Middle frontal gyrus (tissue), 1 donor: ENCODE results near the gene PAM.
"Not testable (repeated sequence)": the region's sequence is repeated elsewhere in the genome, so short reads cannot be mapped to it uniquely, and the experiment has no call there.

Source experiments
- DNase-seq: peaks from one replicate; pipeline ENCODE4 v3.0.0-alpha.2; 2015; ENCODE audit warnings: low spot score; ENCODE audit errors: extremely low spot score

The PAM gene

GRCh38 chr5:102750151-102750834 lies 4.8 kb upstream of the PAM start:
- DNase-seq = no peak

- not testable (repeated sequence) for DNase-seq
Observed at GRCh38 chr5:102751903-102752376, 3.2 kb upstream of the PAM start.

GRCh38 chr5:102753889-102754766 lies 977 bp upstream of the PAM start:
- DNase-seq = no peak

GRCh38 chr5:102755686-102756371 lies 724 bp downstream of the PAM start:
- DNase-seq = no peak

- no peak for DNase-seq
Observed at GRCh38 chr5:102758576-102758975, 3.5 kb downstream of the PAM start.

GRCh38 chr5:102759289-102759688 lies 4.2 kb downstream of the PAM start:
- DNase-seq = no peak

GRCh38 chr5:102759700-102760099 lies 4.6 kb downstream of the PAM start:
- DNase-seq = no peak

- no peak for DNase-seq
Observed at GRCh38 chr5:102760815-102761214, 5.7 kb downstream of the PAM start.

- DNase-seq = no peak
Observed at GRCh38 chr5:102762095-102762534, 7.0 kb downstream of the PAM start.

GRCh38 chr5:102762562-102763227 lies 7.6 kb downstream of the PAM start:
- DNase-seq = no peak

- no peak for DNase-seq
Observed at GRCh38 chr5:102763734-102764133, 8.6 kb downstream of the PAM start.

- DNase-seq = no peak
Observed at GRCh38 chr5:102764381-102765004, 9.4 kb downstream of the PAM start.

- no peak for DNase-seq
Observed at GRCh38 chr5:102765350-102765749, 10.2 kb downstream of the PAM start.

- no peak for DNase-seq
Observed at GRCh38 chr5:102766295-102767090, 11.4 kb downstream of the PAM start.

- DNase-seq = no peak
Observed at GRCh38 chr5:102767862-102768261, 12.8 kb downstream of the PAM start.

- DNase-seq = no peak
Observed at GRCh38 chr5:102770803-102771202, 15.7 kb downstream of the PAM start.

GRCh38 chr5:102771435-102771834 lies 16.3 kb downstream of the PAM start:
- no peak for DNase-seq

- DNase-seq = no peak
Observed at GRCh38 chr5:102772273-102772672, 17.2 kb downstream of the PAM start.

GRCh38 chr5:102773133-102773532 lies 18.0 kb downstream of the PAM start:
- DNase-seq = no peak

- DNase-seq = not testable (repeated sequence)
Observed at GRCh38 chr5:102775756-102776155, 20.7 kb downstream of the PAM start.
